ENCODE data around the gene LIPF.
"Not testable (repeated sequence)": the region's sequence is repeated elsewhere in the genome, so short reads cannot be mapped to it uniquely, and the experiment has no call there.

The LIPF gene

GRCh38 chr10:88676283-88677060 is 12.2 kb downstream of the LIPF start:
- no peak for DNase-seq

GRCh38 chr10:88680958-88681357 is 16.7 kb downstream of the LIPF start:
- no peak for DNase-seq

- no peak for DNase-seq
Measured at GRCh38 chr10:88682491-88682890, 18.2 kb downstream of the LIPF start.

- DNase-seq, result peak; percentile 5
Measured at GRCh38 chr10:88687853-88688467, 23.7 kb downstream of the LIPF start.

- DNase-seq, result no peak
Measured at GRCh38 chr10:88689366-88689765, 25.1 kb downstream of the LIPF start.

- DNase-seq, result no peak
Measured at GRCh38 chr10:88693392-88694020, 29.3 kb downstream of the LIPF start.

GRCh38 chr10:88702848-88703597 is 38.8 kb downstream of the LIPF start:
- DNase-seq, result peak; percentile 36

GRCh38 chr10:88705958-88706357 is 41.7 kb downstream of the LIPF start, which contains the start of gene LIPK:
Gene LIPK (plus strand): TSS chr10:88706249. CDS start chr10:88724544, 18,295 bp downstream.
- no peak for DNase-seq

- no peak for DNase-seq
Measured at GRCh38 chr10:88707429-88708155, 43.4 kb downstream of the LIPF start.

GRCh38 chr10:88709361-88709760 is 45.1 kb downstream of the LIPF start:
- not testable (repeated sequence) for DNase-seq

GRCh38 chr10:88715517-88715916 is 51.3 kb downstream of the LIPF start:
- no peak for DNase-seq

- DNase-seq, result no peak
Measured at GRCh38 chr10:88721392-88721791, 57.1 kb downstream of the LIPF start.

- no peak for DNase-seq
Measured at GRCh38 chr10:88725798-88726197, 61.6 kb downstream of the LIPF start.

GRCh38 chr10:88728107-88728763 is 64.0 kb downstream of the LIPF start:
- DNase-seq, result no peak

Measured in NCI-H345 (cell line).